ENCODE data around the gene ZNF554. TPM values are rescaled to one million over a fixed set of nuclear protein-coding genes. Genes with fewer than 3 reads are reported as not detected.

ZNF554 gene
- polyA plus RNA-seq, 1 experiment, result 2.0 TPM

- CTCF ChIA-PET, result no interaction called here
Observed at GRCh38 chr19:2793577-2793976, 26.1 kb upstream of the ZNF554 start.

GRCh38 chr19:2795827-2796658 is 23.6 kb upstream of the ZNF554 start:
- Histone ChIP-seq H3K27ac (ENCODE audit: low read depth, low read length) (no peak overlapping the region), H3K9me3 (ENCODE audit: control insufficient read depth, insufficient read depth, low read length) (no peaks in the 10 kb centered on the region; the same call in 1 of the 2 replicates), H3K4me3 (ENCODE audit: low read depth, low read length) (no peak overlapping the region), H3K27me3 (ENCODE audit: control insufficient read depth, insufficient read depth, low read length) (no peaks in the 10 kb centered on the region)
- TF ChIP-seq CTCF (IDR thresholded peaks at IDR 0.05; ENCODE audit: low read depth, low read length), result no peak
- DNase-seq (ENCODE audit: low read depth, low spot score), result no peak
- ChIA-PET CTCF (no interaction called here), POLR2A (no interaction called here)

More at GRCh38 chr19:2793577-2793976, 26.1 kb upstream of the ZNF554 start:
- Histone ChIP-seq H3K27ac (ENCODE audit: low read depth, low read length) (no peak overlapping the region), H3K4me3 (ENCODE audit: low read depth, low read length) (no peak overlapping the region), H3K27me3 (ENCODE audit: control insufficient read depth, insufficient read depth, low read length) (no peaks in the 10 kb centered on the region), H3K9me3 (ENCODE audit: control insufficient read depth, insufficient read depth, low read length) (no peaks in the 10 kb centered on the region; the same call in 1 of the 2 replicates)
- POLR2A ChIA-PET, result interaction anchor here (0.6 kb wide), 1 partner anchor 154 kb away, joined by 3 read pairs; no protein-coding TSS in a partner anchor
- DNase-seq (ENCODE audit: low read depth, low spot score), result no peak
- no peak for TF ChIP-seq CTCF (IDR thresholded peaks at IDR 0.05; ENCODE audit: low read depth, low read length)

GRCh38 chr19:2796659-2797266 is 22.9 kb upstream of the ZNF554 start:
- Histone ChIP-seq H3K4me3 (ENCODE audit: low read depth, low read length) (no peak overlapping the region), H3K27me3 (ENCODE audit: control insufficient read depth, insufficient read depth, low read length) (no peaks in the 10 kb centered on the region), H3K9me3 (ENCODE audit: control insufficient read depth, insufficient read depth, low read length) (no peaks in the 10 kb centered on the region; the same call in 1 of the 2 replicates), H3K27ac (ENCODE audit: low read depth, low read length) (no peak overlapping the region)
- POLR2A ChIA-PET, result no interaction called here
- no peak for TF ChIP-seq CTCF (IDR thresholded peaks at IDR 0.05; ENCODE audit: low read depth, low read length)
- CTCF ChIA-PET, result no interaction called here
- no peak for DNase-seq (ENCODE audit: low read depth, low spot score)

- no peak for TF ChIP-seq CTCF (IDR thresholded peaks at IDR 0.05; ENCODE audit: low read depth, low read length)
- H3K4me3 ChIP-seq (ENCODE audit: low read depth, low read length), result no peak overlapping the region
- ChIA-PET POLR2A (no interaction called here), CTCF (no interaction called here)
- no peaks in the 10 kb centered on the region for H3K27me3 ChIP-seq (ENCODE audit: control insufficient read depth, insufficient read depth, low read length)
- H3K9me3 ChIP-seq (ENCODE audit: control insufficient read depth, insufficient read depth, low read length), result no peaks in the 10 kb centered on the region; the same call in 1 of the 2 replicates
- H3K27ac ChIP-seq (ENCODE audit: low read depth, low read length), result no peak overlapping the region
- no peak for DNase-seq (ENCODE audit: low read depth, low spot score)
Observed at GRCh38 chr19:2797280-2797679, 22.4 kb upstream of the ZNF554 start.

- TF ChIP-seq CTCF (IDR thresholded peaks at IDR 0.05; ENCODE audit: low read depth, low read length), result no peak
- ChIA-PET POLR2A (no interaction called here), CTCF (no interaction called here)
- Histone ChIP-seq H3K27me3 (ENCODE audit: control insufficient read depth, insufficient read depth, low read length) (no peaks in the 10 kb centered on the region), H3K4me3 (ENCODE audit: low read depth, low read length) (no peak overlapping the region), H3K9me3 (ENCODE audit: control insufficient read depth, insufficient read depth, low read length) (no peaks in the 10 kb centered on the region; the same call in 1 of the 2 replicates), H3K27ac (ENCODE audit: low read depth, low read length) (no peak overlapping the region)
- DNase-seq (ENCODE audit: low read depth, low spot score), result no peak
Observed at GRCh38 chr19:2798158-2798685, 21.4 kb upstream of the ZNF554 start.

All from AG04450 (cell line).